Neural cell (in vitro differentiated cells): Measurements from ENCODE around the gene MND1. TPM values are rescaled to one million over a fixed set of nuclear protein-coding genes. Genes with fewer than 3 reads are reported as not detected.

Experiments used
- H2AFZ ChIP-seq: fragments of 200-600, 300-800 bp; sonication (generic), shearing (Covaris generic); 2 replicates; pipeline ENCODE4 v1.6.0; 2014; ENCODE audit warnings: low read depth, mild to moderate bottlenecking, antibody characterized with exemption, low read length, moderate library complexity
- H3F3A ChIP-seq: fragments of 200-600 bp; shearing (Covaris generic); 2 replicates; pipeline ENCODE4 v1.6.1; 2016; ENCODE audit warnings: mild to moderate bottlenecking, moderate library complexity, mixed read lengths, antibody characterized with exemption, low read length; ENCODE audit not compliant: insufficient read depth, poor library complexity, severe bottlenecking
- H3K27ac ChIP-seq: fragments of 200-600, 300-800 bp; sonication (generic), shearing (Covaris generic); 2 replicates; pipeline ENCODE4 v1.5.1; 2014; ENCODE audit warnings: mild to moderate bottlenecking, low read length, moderate library complexity
- H3K27me3 ChIP-seq: fragments of 300-800, 200-600 bp; sonication (generic), shearing (Covaris generic); 2 replicates; pipeline ENCODE4 v1.6.0; 2014; ENCODE audit warnings: mild to moderate bottlenecking, low read depth, low read length, moderate library complexity; ENCODE audit not compliant: insufficient read depth
- H3K36me3 ChIP-seq: fragments of 300-800, 200-600 bp; sonication (generic), shearing (Covaris generic); 2 replicates; pipeline ENCODE4 v1.5.1; 2014; ENCODE audit warnings: mild to moderate bottlenecking, antibody characterized with exemption, low read length, moderate library complexity; ENCODE audit not compliant: insufficient read depth
- H3K4me2 ChIP-seq: fragments of 300-800, 200-600 bp; sonication (generic), shearing (Covaris generic); 2 replicates; pipeline ENCODE4 v1.6.0; 2014; ENCODE audit warnings: mild to moderate bottlenecking, low read length
- H3K4me3 ChIP-seq: fragments of 300-800, 200-600 bp; sonication (generic), shearing (Covaris generic); 2 replicates; pipeline ENCODE4 v1.5.1; 2014; ENCODE audit warnings: mild to moderate bottlenecking, low read length, moderate library complexity
- H3K79me2 ChIP-seq: fragments of 200-600 bp; shearing (Covaris generic); replicated peaks from 2 replicates; pipeline ENCODE4 v1.6.0; 2014; ENCODE audit warnings: mild to moderate bottlenecking, low read length, moderate library complexity; ENCODE audit not compliant: insufficient read depth
- H3K9ac ChIP-seq: fragments of 300-800, 200-600 bp; sonication (generic), shearing (Covaris generic); 2 replicates; pipeline ENCODE4 v1.6.1; 2016; ENCODE audit warnings: mild to moderate bottlenecking, low read length, mixed read lengths
- H3K9me2 ChIP-seq: fragments of 200-600 bp; shearing (Covaris generic); 2 replicates; pipeline ENCODE4 v1.6.1; 2016; ENCODE audit warnings: mild to moderate bottlenecking, low read length, mixed read lengths; ENCODE audit not compliant: insufficient read depth
- H3K9me3 ChIP-seq: fragments of 200-600, 300-800 bp; sonication (generic), shearing (Covaris generic); 2 replicates; pipeline ENCODE4 v1.6.1; 2016; ENCODE audit warnings: mild to moderate bottlenecking, mixed run types, low read length, moderate library complexity, mixed read lengths
- H4K20me1 ChIP-seq: fragments of 200-600 bp; shearing (Covaris generic); 2 replicates; pipeline ENCODE4 v1.6.1; 2016; ENCODE audit warnings: mild to moderate bottlenecking, mixed run types; ENCODE audit not compliant: insufficient read depth
- EP300 ChIP-seq: fragments of 450-650 bp; conservative IDR thresholded peaks from 2 replicates; pipeline ENCODE4 v1.6.1; 2014; ENCODE audit warnings: antibody characterized with exemption, mild to moderate bottlenecking, moderate library complexity; ENCODE audit not compliant: poor library complexity, severe bottlenecking
- EZH2 ChIP-seq: fragments of 200-600, 300-800 bp; shearing (Covaris generic), sonication (generic); IDR thresholded peaks from 2 replicates; pipeline ENCODE4 v1.6.1; 2014; ENCODE audit warnings: antibody characterized with exemption, low read length, borderline replicate concordance, mild to moderate bottlenecking; ENCODE audit not compliant: insufficient read depth, poor library complexity, severe bottlenecking
- MXI1 ChIP-seq: fragments of 450-650 bp; conservative IDR thresholded peaks from 2 replicates; pipeline ENCODE4 v1.6.1; 2014; ENCODE audit warnings: antibody characterized with exemption, mild to moderate bottlenecking; ENCODE audit not compliant: poor library complexity, severe bottlenecking
- POLR2AphosphoS5 ChIP-seq: IDR thresholded peaks from 2 replicates; pipeline ENCODE4 v1.6.1; 2012
- RAD21 ChIP-seq: fragments of 450-650 bp; conservative IDR thresholded peaks from 2 replicates; pipeline ENCODE4 v1.6.1; 2014; ENCODE audit warnings: antibody characterized with exemption, mild to moderate bottlenecking, moderate library complexity
- SMC3 ChIP-seq: fragments of 450-650 bp; conservative IDR thresholded peaks from 2 replicates; pipeline ENCODE4 v1.6.1; 2014; ENCODE audit warnings: antibody characterized with exemption, mild to moderate bottlenecking, moderate library complexity; ENCODE audit not compliant: poor library complexity
- TAF1 ChIP-seq: IDR thresholded peaks from 2 replicates; pipeline ENCODE4 v1.6.1; 2012; ENCODE audit warnings: low read depth
- polyA plus RNA-seq: library from polyadenylated mRNA; depleted of rRNA; stranded (reverse); fragments of >200 nt; gene quantifications from 2 replicates; pipeline ENCODE4 v1.2.3, GENCODE V29; 2014
- TF ChIP-seq, protein P1 (sequence below): fragments of 450-650 bp; IDR thresholded peaks from 2 replicates; pipeline ENCODE4 v1.5.1; 2014; ENCODE audit warnings: antibody characterized with exemption, mild to moderate bottlenecking, moderate library complexity; ENCODE audit not compliant: poor library complexity, severe bottlenecking
- TF ChIP-seq, protein P2 (sequence below): IDR thresholded peaks from 2 replicates; pipeline ENCODE4 v1.6.1; 2012; ENCODE audit warnings: borderline replicate concordance

MND1 gene
- polyA plus RNA-seq, 1 donor from 2014 or later: 5.6 TPM

DNA sequence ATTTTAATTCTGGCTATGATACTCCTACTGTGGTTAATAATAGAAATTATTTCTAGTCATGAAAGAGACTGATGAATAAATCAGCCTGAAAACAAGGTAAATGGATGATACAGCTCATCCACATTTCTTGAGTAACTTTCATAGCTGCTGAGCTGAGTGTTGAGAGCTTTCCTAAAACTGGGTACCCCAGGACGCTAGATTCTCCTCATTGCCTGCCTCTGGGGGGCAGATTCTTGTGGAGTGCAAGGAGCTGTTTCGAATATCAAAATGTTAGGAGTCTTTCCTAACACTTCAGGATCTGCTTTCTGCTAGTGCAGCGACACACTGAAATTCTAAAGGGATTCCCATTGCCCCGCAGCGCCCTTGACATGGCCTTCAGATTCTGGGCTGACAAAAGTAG is 2.1 kb downstream of the MND1 start:
- Histone ChIP-seq H3F3A (no peaks in the 10 kb centered on the region), H3K9me3 (no peaks in the 10 kb centered on the region), H3K4me3 (no peak overlapping the region), H3K9me2 (no peaks in the 10 kb centered on the region), H3K4me2 (no peak overlapping the region), H4K20me1 (no peaks in the 10 kb centered on the region), H3K27ac (no peak overlapping the region), H3K36me3 (no peaks in the 10 kb centered on the region), H2AFZ (no peak overlapping the region), H3K27me3 (no peaks in the 10 kb centered on the region), H3K9ac (no peak overlapping the region), H3K79me2 (peaks cover 9% of the 10 kb centered on the region)
- TF ChIP-seq SMC3: no peak
- TF ChIP-seq TAF1: no peak
- TF ChIP-seq RAD21: no peak
- no peak for TF ChIP-seq EZH2
- no peak for TF ChIP-seq MXI1
- TF ChIP-seq, protein P1, sequence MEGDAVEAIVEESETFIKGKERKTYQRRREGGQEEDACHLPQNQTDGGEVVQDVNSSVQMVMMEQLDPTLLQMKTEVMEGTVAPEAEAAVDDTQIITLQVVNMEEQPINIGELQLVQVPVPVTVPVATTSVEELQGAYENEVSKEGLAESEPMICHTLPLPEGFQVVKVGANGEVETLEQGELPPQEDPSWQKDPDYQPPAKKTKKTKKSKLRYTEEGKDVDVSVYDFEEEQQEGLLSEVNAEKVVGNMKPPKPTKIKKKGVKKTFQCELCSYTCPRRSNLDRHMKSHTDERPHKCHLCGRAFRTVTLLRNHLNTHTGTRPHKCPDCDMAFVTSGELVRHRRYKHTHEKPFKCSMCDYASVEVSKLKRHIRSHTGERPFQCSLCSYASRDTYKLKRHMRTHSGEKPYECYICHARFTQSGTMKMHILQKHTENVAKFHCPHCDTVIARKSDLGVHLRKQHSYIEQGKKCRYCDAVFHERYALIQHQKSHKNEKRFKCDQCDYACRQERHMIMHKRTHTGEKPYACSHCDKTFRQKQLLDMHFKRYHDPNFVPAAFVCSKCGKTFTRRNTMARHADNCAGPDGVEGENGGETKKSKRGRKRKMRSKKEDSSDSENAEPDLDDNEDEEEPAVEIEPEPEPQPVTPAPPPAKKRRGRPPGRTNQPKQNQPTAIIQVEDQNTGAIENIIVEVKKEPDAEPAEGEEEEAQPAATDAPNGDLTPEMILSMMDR: no peak
- TF ChIP-seq EP300: no peak
- TF ChIP-seq, protein P2, sequence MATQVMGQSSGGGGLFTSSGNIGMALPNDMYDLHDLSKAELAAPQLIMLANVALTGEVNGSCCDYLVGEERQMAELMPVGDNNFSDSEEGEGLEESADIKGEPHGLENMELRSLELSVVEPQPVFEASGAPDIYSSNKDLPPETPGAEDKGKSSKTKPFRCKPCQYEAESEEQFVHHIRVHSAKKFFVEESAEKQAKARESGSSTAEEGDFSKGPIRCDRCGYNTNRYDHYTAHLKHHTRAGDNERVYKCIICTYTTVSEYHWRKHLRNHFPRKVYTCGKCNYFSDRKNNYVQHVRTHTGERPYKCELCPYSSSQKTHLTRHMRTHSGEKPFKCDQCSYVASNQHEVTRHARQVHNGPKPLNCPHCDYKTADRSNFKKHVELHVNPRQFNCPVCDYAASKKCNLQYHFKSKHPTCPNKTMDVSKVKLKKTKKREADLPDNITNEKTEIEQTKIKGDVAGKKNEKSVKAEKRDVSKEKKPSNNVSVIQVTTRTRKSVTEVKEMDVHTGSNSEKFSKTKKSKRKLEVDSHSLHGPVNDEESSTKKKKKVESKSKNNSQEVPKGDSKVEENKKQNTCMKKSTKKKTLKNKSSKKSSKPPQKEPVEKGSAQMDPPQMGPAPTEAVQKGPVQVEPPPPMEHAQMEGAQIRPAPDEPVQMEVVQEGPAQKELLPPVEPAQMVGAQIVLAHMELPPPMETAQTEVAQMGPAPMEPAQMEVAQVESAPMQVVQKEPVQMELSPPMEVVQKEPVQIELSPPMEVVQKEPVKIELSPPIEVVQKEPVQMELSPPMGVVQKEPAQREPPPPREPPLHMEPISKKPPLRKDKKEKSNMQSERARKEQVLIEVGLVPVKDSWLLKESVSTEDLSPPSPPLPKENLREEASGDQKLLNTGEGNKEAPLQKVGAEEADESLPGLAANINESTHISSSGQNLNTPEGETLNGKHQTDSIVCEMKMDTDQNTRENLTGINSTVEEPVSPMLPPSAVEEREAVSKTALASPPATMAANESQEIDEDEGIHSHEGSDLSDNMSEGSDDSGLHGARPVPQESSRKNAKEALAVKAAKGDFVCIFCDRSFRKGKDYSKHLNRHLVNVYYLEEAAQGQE: no peak
- TF ChIP-seq POLR2AphosphoS5: no peak

- no peak overlapping the region for H3K27ac ChIP-seq
- H3K27me3 ChIP-seq: no peaks in the 10 kb centered on the region
- H3K9me3 ChIP-seq: no peaks in the 10 kb centered on the region
- H3K36me3 ChIP-seq: no peaks in the 10 kb centered on the region
- no peak overlapping the region for H3K4me3 ChIP-seq
- H3F3A ChIP-seq: no peaks in the 10 kb centered on the region
- H3K9me2 ChIP-seq: no peaks in the 10 kb centered on the region
- peaks cover 9% of the 10 kb centered on the region for H3K79me2 ChIP-seq
- H2AFZ ChIP-seq: no peak overlapping the region
- no peak overlapping the region for H3K9ac ChIP-seq
- H4K20me1 ChIP-seq: no peaks in the 10 kb centered on the region
- no peak overlapping the region for H3K4me2 ChIP-seq
- TF ChIP-seq POLR2AphosphoS5 (no peak), EZH2 (no peak), SMC3 (no peak), EP300 (no peak), TAF1 (no peak), RAD21 (no peak), MXI1 (no peak)
- TF ChIP-seq, protein P1: no peak
- TF ChIP-seq, protein P2: no peak
Observed at GRCh38 chr4:153347117-153347516, 2.6 kb downstream of the MND1 start.
